Measurements from ENCODE around the gene UBL4A. TPM values are rescaled to one million over a fixed set of nuclear protein-coding genes. Genes with fewer than 3 reads are reported as not detected.
A peak's percentile ranks its signal among the peaks of the same experiment; 100 is the strongest.

Gene UBL4A
- total RNA-seq, 1 donor = 31.5 TPM

DNA sequence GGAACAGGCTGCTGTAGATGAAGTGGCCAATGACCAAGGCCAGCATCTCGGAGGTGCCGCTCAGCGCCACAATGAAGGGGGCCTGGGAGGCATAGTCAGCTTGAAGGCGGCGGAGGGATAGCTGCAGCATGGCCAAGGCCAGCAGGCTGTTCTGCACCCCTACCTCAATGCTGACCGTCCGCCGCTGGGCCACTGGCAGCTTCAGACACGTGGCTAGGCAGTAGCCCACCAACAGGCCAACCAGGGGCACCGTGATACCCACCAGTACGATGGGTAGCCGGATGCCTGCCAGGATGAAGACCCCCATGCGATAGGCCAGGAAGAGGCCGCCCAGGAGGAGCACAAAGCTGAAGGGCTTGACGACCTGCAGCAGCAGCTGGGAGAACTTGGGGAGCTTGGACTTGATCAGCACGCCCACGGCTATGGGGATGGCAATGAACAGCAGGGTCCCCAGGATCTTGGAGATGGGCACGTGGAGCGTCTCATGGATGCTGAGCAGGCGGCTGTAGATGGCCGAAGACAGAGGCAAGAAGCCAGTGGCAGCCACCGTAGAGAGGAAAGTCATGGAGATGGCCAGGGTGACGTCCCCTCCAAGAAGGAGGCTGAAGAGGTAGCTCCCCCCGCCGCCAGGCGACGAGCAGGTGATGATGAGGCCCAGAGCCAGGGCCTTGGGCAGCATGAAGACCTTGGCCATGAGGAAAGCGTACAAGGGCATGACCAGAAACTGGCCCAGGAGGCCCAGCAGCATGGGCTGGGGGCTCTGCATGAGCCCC lies 1.3 kb upstream of the UBL4A start:
- DNase-seq (ENCODE audit: insufficient read length, low spot score, missing footprints) = peak; percentile 81
- H2AFZ ChIP-seq (ENCODE audit: low read length) = no peak overlapping the region
- H3K36me3 ChIP-seq (ENCODE audit: insufficient read depth, low read length) = peaks cover 20% of the 10 kb centered on the region
- H3K27me3 ChIP-seq (ENCODE audit: insufficient read depth, low read length) = no peaks in the 10 kb centered on the region
- H3K4me1 ChIP-seq (ENCODE audit: insufficient read depth, low read length) = peaks cover 10% of the 10 kb centered on the region
- H3K9me3 ChIP-seq (ENCODE audit: low read depth, low read length) = no peaks in the 10 kb centered on the region
- peaks cover 7% of the 10 kb centered on the region for H4K20me1 ChIP-seq (ENCODE audit: insufficient read depth, low read length)
- no peak for TF ChIP-seq CTCF (IDR thresholded peaks at IDR 0.05; ENCODE audit: extremely low read depth, low read depth, low read length)
- no peak overlapping the region for H3K4me2 ChIP-seq (ENCODE audit: insufficient read depth, low read length)
- H3K79me2 ChIP-seq (ENCODE audit: insufficient read depth, low read length) = peaks cover 22% of the 10 kb centered on the region
- no peak overlapping the region for H3K27ac ChIP-seq (ENCODE audit: low read depth, low read length)
- H3K4me3 ChIP-seq (ENCODE audit: insufficient read depth, low read length) = no peak overlapping the region

- Histone ChIP-seq H3K9me3 (ENCODE audit: low read depth, low read length) (no peaks in the 10 kb centered on the region), H3K4me3 (ENCODE audit: insufficient read depth, low read length) (peak overlapping the region; percentile 73), H3K4me1 (ENCODE audit: insufficient read depth, low read length) (peaks cover 10% of the 10 kb centered on the region), H3K27ac (ENCODE audit: low read depth, low read length) (no peak overlapping the region), H3K79me2 (ENCODE audit: insufficient read depth, low read length) (peaks cover 22% of the 10 kb centered on the region), H3K4me2 (ENCODE audit: insufficient read depth, low read length) (peak overlapping the region; percentile 71), H3K36me3 (ENCODE audit: insufficient read depth, low read length) (peaks cover 20% of the 10 kb centered on the region), H2AFZ (ENCODE audit: low read length) (no peak overlapping the region), H4K20me1 (ENCODE audit: insufficient read depth, low read length) (peaks cover 7% of the 10 kb centered on the region), H3K27me3 (ENCODE audit: insufficient read depth, low read length) (no peaks in the 10 kb centered on the region)
- DNase-seq (ENCODE audit: insufficient read length, low spot score, missing footprints) = peak; percentile 90
- TF ChIP-seq CTCF (IDR thresholded peaks at IDR 0.05; ENCODE audit: extremely low read depth, low read depth, low read length) = no peak
Observed at GRCh38 chrX:154486052-154486395, 391 bp downstream of the UBL4A start.

DNA sequence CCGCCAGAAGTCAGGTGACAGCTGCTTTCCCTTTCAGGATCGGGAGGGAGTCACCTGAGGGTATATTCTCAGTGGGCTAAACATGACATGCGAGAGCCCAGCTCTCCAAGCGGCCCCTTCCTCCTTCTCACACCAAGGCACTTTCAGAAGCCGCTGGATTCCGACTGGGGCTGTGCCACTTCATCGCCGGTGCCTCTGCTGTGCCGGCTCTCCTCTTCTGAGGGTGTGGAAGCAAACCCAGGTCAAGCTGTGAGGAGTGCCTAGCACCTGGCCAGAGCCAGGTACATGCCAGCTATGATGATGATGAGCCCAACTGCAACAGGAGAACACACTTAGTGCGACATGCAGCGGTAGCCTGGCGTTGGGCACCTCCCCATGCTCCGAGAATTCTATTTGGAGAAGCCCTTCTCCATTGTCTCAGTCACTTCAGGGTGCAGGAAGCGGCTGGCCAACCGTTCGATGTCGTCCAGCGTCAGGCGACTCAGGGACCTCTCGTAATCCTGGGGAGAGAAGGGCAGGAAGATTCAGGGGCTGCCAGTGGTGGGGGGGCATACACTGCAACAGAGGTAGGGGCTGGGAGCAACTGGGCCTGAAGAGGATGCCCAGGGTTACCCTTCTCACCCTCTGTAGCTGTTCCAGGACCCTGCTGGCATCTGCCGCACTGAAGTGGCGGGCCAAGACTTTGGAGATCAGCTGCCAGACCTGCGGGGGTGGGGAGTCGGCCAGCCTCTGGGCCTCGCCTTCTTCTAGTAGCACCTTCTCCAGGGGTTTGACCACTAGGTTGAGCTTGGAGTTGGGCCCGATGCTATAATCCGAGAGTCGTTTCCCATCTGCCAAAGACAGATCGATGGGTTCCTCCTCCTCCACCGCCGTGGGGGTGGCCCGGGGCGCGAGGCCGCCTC lies 1.0 kb downstream of the UBL4A start:
- DNase-seq (ENCODE audit: insufficient read length, low spot score, missing footprints) = peak; percentile 85
- Histone ChIP-seq H3K36me3 (ENCODE audit: insufficient read depth, low read length) (peaks cover 20% of the 10 kb centered on the region), H3K27ac (ENCODE audit: low read depth, low read length) (peak overlapping the region; percentile 4), H3K4me2 (ENCODE audit: insufficient read depth, low read length) (peak overlapping the region; percentile 71), H3K4me1 (ENCODE audit: insufficient read depth, low read length) (peaks cover 10% of the 10 kb centered on the region), H4K20me1 (ENCODE audit: insufficient read depth, low read length) (peaks cover 7% of the 10 kb centered on the region), H2AFZ (ENCODE audit: low read length) (no peak overlapping the region), H3K9me3 (ENCODE audit: low read depth, low read length) (no peaks in the 10 kb centered on the region), H3K4me3 (ENCODE audit: insufficient read depth, low read length) (peak overlapping the region; percentile 73), H3K27me3 (ENCODE audit: insufficient read depth, low read length) (no peaks in the 10 kb centered on the region), H3K79me2 (ENCODE audit: insufficient read depth, low read length) (peaks cover 22% of the 10 kb centered on the region)
- no peak for TF ChIP-seq CTCF (IDR thresholded peaks at IDR 0.05; ENCODE audit: extremely low read depth, low read depth, low read length)
